ENCODE measurements around the gene SLC17A7.

GRCh38 chr19:49380391-49380790 is 60.9 kb downstream of the SLC17A7 start:
- no peak for TF ChIP-seq CTCF (IDR thresholded peaks at IDR 0.05)
- TF ChIP-seq POLR2A (IDR thresholded peaks at IDR 0.05): no peak
- TF ChIP-seq POLR2AphosphoS5 (IDR thresholded peaks at IDR 0.05): no peak
